HG03025 (cell line): ENCODE results near the gene EVA1B.

Experiments
- ATAC-seq: cut with Tn5 transposase; IDR thresholded peaks from one replicate; pipeline ENCODE4 v1.9.1; 2021; ENCODE audit warnings: mild to moderate bottlenecking, moderate library complexity; ENCODE audit not compliant: unreplicated experiment, low FRiP score

EVA1B gene

DNA sequence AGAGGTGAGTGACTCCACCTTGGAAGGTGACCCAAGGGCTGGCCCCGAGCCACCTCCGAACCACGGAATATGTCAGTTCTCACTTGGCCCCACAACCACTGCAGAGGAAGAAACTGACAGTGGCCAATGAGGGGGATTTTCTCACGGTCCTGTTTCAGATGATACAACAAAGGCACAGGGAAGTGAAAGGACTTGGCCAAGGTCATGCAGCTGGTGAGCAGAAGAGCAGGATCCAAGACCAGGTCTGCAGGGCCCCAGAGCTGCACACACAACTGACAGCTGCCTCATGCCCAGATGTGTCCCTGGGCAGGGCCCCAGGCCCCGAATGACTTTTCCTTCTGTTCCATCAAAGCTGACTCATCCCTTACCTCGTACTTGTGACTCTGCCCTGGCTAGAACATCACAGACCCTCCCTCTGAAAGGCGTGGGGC lies 25.8 kb upstream of the EVA1B start:
- peak; percentile 53 for ATAC-seq

GRCh38 chr1:36346741-36347370 lies 23.4 kb upstream of the EVA1B start:
- ATAC-seq: no peak

GRCh38 chr1:36345353-36345752 lies 21.9 kb upstream of the EVA1B start:
- no peak for ATAC-seq

DNA sequence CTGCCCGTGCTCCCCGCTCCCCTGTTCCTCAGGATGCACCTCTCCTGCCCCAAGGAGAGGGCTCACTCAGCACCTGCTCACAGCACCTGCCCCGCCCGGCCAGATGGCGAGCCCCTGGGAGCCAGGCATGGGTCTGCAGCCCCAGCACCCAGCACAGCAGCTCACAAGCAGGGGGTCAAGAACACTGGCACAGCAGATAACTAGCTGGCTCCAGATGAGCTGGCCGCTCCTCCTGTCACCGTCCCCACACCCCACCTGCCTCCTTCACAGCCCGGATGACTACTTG lies 20.9 kb upstream of the EVA1B start:
- ATAC-seq: no peak

DNA sequence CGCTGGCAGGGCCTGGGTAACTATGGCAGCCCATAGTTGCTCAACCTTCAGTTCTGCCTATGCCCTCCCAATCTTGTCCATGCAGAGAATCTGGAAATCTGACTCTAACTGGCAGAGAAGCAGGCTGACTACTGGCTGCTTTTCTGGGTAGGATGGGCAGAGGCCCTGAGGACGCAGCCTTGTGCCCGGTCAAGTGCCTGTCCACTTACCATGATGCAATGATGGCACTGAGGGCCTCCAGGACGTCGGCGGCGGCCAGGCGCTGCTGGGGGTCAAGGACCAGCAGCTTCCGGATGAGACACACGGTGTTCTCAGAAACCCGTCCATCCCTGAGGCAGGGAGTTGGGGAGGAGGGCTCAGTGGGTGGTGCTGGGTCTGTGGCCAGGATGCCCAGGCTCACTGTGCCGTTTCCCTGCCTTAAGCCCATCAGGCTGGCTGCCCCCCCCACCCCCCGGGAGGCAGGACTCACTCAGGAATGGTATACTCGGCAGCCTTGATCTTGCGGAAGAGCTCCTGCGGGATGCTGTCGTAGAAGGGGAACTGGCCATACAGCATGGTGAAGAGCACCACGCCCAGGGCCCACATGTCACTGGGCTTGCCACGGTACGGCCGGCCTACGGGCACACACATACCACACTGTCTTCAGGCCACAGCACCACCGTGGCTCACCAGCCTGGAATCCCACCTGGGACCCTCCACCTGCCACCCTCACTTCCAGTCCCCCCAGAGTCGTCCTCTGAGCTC lies 20.4 kb upstream of the EVA1B start:
- ATAC-seq: no peak

GRCh38 chr1:36342426-36343185 lies 19.2 kb upstream of the EVA1B start:
- ATAC-seq: no peak

- ATAC-seq: no peak
Measured at GRCh38 chr1:36341626-36342320, 18.3 kb upstream of the EVA1B start.

- ATAC-seq: no peak
Measured at GRCh38 chr1:36339615-36340014, 16.2 kb upstream of the EVA1B start.

DNA sequence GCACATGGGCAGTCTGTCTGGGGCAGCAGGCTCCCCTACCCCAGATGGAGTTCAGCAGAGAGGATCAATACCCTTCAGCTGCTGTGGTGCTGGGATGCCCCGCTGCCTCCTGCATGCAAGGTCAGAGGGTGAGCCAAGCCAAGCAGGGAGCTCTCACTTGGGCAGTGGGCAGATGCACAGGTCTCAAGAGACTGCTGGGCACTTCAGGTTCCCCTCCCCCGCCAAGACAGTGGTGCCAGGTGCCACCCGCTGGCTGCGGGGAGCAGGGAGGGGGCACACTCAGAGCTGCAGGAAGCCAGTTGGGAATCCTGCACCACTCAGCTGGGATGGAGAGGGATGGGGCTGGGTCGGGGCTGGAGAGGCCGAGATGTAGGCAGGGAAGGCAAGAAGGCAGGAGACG lies 15.8 kb upstream of the EVA1B start:
- no peak for ATAC-seq

GRCh38 chr1:36337830-36338229 lies 14.4 kb upstream of the EVA1B start:
- ATAC-seq: no peak

DNA sequence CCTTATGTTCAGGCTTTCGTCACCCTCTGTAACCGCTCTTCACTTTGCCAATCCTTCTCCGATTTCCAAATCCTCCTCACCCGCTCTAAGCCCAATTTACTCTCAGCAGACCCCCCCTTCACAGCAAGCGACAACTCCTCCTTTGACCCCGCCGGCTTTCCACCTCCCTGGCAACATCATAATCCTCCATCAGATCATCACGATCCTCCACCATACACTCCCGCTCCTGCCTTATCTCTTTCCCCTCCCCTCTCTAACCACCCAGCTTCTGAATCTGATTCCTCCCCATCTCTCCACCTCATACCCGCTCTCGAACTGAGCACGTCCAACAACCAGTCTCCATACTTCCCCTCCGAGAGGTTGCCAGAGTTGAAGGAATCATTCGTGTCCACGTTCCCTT lies 7.5 kb upstream of the EVA1B start:
- no peak for ATAC-seq

DNA sequence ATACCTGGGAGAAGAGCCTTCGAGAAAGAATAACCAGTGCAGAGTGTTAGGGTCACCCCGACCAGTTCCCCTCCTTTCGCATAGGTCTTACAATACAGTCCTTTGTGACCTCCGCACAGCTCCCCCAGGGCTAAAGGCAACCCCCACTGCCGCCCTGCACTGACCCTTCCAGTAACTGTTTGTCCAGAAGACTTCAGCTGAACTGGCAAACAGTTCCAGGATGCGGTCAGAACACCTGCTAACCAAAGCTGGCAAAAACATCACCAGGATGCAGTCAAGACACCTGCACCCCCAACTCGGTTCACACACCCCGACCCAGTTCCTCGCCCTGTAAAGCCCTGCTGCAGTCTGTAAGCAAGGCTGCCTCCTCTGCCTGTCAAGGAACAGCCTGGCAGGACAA lies 6.4 kb upstream of the EVA1B start:
- no peak for ATAC-seq

- ATAC-seq: no peak
Measured at GRCh38 chr1:36328713-36329112, 5.3 kb upstream of the EVA1B start.

DNA sequence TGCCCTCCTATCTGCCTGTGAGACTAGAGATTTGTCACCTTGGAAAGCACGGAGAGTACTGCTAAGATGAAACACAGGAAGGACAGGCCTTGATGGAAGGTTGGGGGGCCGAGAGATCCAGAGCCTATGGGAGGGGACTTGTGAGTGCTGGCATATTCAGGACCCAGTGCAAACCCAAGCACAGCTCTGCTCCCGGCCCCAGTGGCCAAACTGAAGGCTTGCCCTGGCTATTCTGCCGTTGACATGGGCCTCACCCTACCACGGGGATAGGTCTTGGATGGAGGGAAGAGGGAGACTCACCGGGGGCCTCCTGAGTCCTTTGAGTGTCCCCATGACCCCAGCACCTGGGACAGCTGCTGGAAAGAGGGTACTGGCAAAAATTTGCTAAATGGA lies 4.6 kb upstream of the EVA1B start:
- ATAC-seq: no peak

DNA sequence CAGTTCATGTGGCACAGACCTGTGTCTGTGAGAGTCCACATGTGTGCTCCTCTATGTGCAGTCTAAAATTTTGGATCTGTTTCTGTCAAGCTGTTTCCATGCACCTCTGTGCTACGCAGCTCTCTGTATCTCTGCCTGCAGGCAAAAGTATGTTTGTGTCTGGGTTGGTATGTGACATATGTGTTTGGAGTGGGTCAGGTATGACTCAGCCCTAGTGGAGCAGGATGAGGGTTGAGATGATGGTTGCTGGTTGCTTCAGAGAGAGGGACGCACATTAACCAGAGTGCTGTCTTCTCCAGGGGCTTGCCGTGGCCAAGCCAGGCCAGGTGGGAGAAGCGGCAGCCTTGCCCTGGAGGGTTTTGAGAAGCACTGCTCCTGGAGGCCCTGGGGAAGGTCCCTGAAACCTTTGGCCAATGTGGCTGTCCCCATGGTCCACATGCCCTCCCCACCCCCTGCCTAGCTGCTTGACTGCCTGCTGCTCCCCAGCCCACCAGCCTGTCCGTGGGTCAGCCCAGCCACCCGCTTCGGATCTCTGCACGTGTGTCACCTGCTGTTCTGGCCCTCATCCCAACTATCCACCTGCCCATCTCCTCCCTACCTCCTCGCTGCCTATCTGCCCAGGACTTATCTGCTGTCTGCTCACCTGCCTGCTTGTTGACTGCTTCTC lies 4.1 kb upstream of the EVA1B start:
- ATAC-seq: no peak

DNA sequence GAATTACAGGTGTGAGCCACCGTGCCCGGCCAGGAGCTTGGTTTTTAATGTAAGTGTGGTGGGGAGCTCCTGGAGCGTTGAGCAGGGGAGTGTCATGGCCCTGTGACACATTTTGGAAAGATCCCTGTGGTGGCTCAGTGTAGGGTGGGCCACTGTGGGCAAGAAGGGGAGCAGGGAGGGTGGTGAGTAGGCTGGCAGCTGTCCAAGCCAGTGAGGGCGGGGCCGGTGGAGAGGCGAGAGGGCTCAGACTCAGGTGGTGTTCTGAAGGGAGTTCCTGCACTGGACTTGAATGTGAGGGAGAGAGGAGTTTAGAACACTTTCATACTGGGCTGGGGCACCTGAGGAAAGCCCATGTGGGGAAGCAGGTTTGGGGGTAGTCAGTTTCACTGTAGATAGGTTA lies 3.1 kb upstream of the EVA1B start:
- no peak for ATAC-seq

DNA sequence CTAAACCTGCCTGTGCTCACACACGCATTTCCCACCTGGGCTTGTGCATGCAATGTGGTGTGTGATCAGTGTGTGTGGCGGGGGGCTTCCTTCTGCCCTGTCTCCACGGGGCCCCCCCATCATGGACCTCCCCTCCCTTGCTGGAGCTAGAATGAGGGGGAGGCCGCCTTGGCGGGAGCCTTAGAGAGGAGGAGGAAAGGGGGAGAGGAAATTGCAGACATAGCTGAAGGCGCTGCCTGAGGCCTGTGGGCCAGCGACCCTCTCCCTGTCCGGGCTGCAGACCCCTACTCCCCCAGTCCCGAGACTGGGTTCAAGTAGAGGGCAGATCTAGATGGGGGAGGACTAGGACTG lies 883 bp upstream of the EVA1B start:
- no peak for ATAC-seq

DNA sequence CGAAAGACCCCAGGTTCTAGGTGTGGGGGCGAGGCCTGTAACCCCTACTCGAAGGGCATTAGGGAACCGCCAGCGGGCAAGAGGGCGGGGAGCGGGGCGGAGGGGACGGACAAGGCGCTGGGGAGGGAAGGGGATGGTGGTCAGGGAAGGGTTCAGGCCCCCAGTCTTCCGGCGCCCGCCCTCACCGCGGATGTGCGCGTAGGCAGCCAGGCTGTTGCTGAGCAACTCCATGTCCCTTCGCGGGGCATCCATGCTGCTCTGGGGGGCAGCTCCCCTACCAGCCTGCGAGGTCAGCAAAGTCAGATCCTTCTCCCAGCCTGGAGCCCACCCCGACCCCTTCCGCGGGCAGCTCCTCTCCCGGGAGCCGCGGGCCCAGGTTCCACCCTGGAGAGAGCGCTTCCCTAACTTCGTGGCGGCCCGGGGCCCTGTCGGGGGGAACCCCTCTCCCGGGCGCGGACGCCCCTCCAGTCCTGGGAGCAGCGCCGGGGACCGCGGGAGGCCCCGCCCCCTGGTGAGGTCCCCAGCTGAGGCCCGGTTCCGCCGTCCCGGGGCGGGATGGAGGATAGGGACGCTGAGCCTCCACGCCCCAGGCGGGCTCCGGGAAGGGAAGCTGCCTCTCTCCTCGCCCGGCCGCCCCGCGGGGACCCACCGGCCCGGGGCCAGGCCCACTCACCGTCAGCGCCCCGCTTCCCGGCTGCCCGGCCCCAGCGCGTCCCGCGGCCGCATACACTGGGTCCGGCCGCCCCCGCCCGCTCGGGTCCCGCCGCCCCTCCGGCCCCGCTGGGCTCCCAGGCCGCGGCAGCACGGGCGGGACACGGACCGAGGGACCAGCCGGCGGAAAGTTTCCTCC lies 434 bp downstream of the EVA1B start:
- no peak for ATAC-seq

DNA sequence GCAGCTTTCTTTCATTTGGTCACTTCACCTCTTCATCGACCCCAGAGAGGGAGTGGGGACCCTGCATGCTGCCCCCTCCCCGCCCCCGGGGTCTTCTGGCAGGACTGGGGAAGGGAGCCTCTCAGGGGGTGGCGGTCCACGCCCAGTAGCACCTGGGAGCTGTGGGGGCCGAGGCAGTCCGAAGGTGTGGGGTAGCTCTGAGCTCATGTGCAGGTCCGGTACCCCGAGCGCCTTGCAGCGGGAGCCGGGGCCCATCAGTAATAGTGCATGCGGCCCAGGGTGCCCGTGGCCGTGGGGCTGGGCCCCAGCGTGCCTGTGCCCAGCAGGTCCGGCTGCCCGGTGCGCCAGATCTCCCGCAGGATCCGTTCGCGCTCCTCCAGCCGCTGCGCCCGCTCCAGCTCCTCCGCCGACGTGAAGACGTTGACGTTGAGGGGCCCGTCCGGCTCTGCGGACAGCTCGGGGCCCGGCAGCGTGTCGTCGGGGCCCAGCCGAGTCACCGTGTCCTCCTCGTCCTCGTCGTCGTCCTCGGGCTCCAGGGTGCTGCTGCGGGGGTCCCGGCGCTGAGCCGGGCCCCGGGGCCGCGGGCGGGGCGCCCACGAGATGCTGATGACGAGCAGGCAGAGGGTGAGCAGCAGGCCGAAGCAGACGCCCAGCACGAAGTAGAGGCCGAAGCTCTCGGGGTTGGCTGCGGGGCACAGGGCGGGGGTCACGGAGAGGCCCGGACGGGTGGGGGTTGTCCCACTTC lies 1.2 kb downstream of the EVA1B start:
- no peak for ATAC-seq
